K562 (cell line): ENCODE data around the gene HADH. TPM values are rescaled to one million over a fixed set of nuclear protein-coding genes. Genes with fewer than 3 reads are reported as not detected.

ENCODE experiments used
- ARID2 ChIP-seq: fragments of 450-650 bp; IDR thresholded peaks from 2 replicates; pipeline ENCODE4 v1.6.1; 2017; ENCODE audit warnings: antibody characterized with exemption, mild to moderate bottlenecking
- BHLHE40 ChIP-seq: IDR thresholded peaks from 2 replicates; pipeline ENCODE4 v1.6.1; 2011; ENCODE audit warnings: low read length, improper control_type of control experiment
- CBFA2T3 ChIP-seq: fragments of 450-650 bp; IDR thresholded peaks from 2 replicates; pipeline ENCODE4 v1.6.1; 2017
- CC2D1A ChIP-seq: fragments of 450-650 bp; IDR thresholded peaks from 2 replicates; pipeline ENCODE4 v1.6.1; 2017; ENCODE audit warnings: mild to moderate bottlenecking
- DPF2 ChIP-seq: fragments of 450-650 bp; IDR thresholded peaks from 2 replicates; pipeline ENCODE4 v1.6.1; 2016
- HMG20B ChIP-seq: fragments of 250-450 bp; sonication (Bioruptor Pico); IDR thresholded peaks from 2 replicates; pipeline ENCODE4 v1.5.0; 2021; ENCODE audit warnings: mild to moderate bottlenecking
- MLX ChIP-seq, 2 experiments: fragments of 450-650 bp in 1 of 2; sonication (generic) in 1 of 2; formaldehyde crosslinking; conservative IDR thresholded peaks; 2 replicates each; pipeline versions ENCODE4 v1.4.0 to v1.8.1; 2020 to 2022; ENCODE audit warnings: mild to moderate bottlenecking in 1 of 2, missing genetic modification reagents in 1 of 2
- PHB2 ChIP-seq: fragments of 450-650 bp; IDR thresholded peaks from 2 replicates; pipeline ENCODE4 v1.6.1; 2017; ENCODE audit warnings: low read depth
- POLR2AphosphoS5 ChIP-seq: IDR thresholded peaks from 2 replicates; pipeline ENCODE4 v1.6.1; 2011; ENCODE audit warnings: mild to moderate bottlenecking, low read depth, low read length, moderate library complexity; ENCODE audit not compliant: control insufficient read depth, insufficient read depth
- RAD21 ChIP-seq, 2 experiments: fragments of 250-450 bp in 1 of 2; fragments of 450-650 bp in 1 of 2; sonication (Bioruptor Pico) in 1 of 2; formaldehyde crosslinking in 1 of 2; IDR thresholded peaks in 1 of 2; conservative IDR thresholded peaks in 1 of 2; 2 replicates each; pipeline versions ENCODE4 v1.4.0 to v1.8.0; 2020 to 2022; ENCODE audit warnings: mild to moderate bottlenecking in 2 of 2, moderate library complexity in 1 of 2
- SMC3 ChIP-seq: conservative IDR thresholded peaks from 2 replicates; pipeline ENCODE4 v1.6.1; 2011; ENCODE audit warnings: low read depth, low read length, improper control_type of control experiment; ENCODE audit not compliant: insufficient read depth
- SRSF7 ChIP-seq: fragments of 200-400 bp; formaldehyde crosslinking; optimal IDR thresholded peaks from 2 replicates; pipeline ENCODE3; 2017; ENCODE audit warnings: mild to moderate bottlenecking, low read depth, low read length
- USF2 ChIP-seq: sonication (generic); formaldehyde crosslinking; IDR thresholded peaks from 2 replicates; pipeline ENCODE4 v1.5.0; 2020; ENCODE audit warnings: missing genetic modification reagents
- polyA plus RNA-seq, 8 experiments: library from polyadenylated mRNA; depleted of rRNA in 4 of 8; stranded (reverse) in 5 of 8; unstranded in 3 of 8; fragments of >200 nt; fragmentation: Nextera tagmentation in 2 of 8; fragmentation: Illumina TruSeq in 1 of 8; extraction: Ambion mirVana in 2 of 8; extraction: Trizol in 1 of 8; gene quantifications; 2 replicates each; pipeline versions ENCODE4 v1.2.1 to v1.2.3, GENCODE V29; 2011 to 2014; ENCODE audit warnings: inconsistent platforms in 1 of 8, missing spikeins in 1 of 8
- total RNA-seq, 7 experiments: library from RNA; depleted of rRNA in 6 of 7; stranded (reverse); fragments of >200 nt in 6 of 7; fragmentation: Illumina TruSeq in 2 of 7; extraction: Trizol in 2 of 7; gene quantifications; 2 replicates each; pipeline versions ENCODE4 v1.2.1 to v1.2.3, GENCODE V29; 2011 to 2021; ENCODE audit warnings: low replicate concordance in 1 of 7
- TF ChIP-seq, protein P1 (sequence below), 2 experiments: fragments of 450-650 bp; IDR thresholded peaks; 2 replicates each; pipeline ENCODE4 v1.6.1; 2016; ENCODE audit warnings: mild to moderate bottlenecking in 2 of 2, borderline replicate concordance in 1 of 2, low read depth in 1 of 2, moderate library complexity in 1 of 2
- TF ChIP-seq, protein P2 (sequence below): fragments of 450-650 bp; formaldehyde crosslinking; IDR thresholded peaks from 2 replicates; pipeline ENCODE4 v1.4.0; 2022; ENCODE audit warnings: missing genetic modification characterization

The HADH gene
- total and polyA plus RNA-seq, 9 of the 15 experiments (the other 6 are each of a cell fraction or from before 2014, with no cell fraction given), result 9.4 to 73.3 (median 32.8) TPM

DNA sequence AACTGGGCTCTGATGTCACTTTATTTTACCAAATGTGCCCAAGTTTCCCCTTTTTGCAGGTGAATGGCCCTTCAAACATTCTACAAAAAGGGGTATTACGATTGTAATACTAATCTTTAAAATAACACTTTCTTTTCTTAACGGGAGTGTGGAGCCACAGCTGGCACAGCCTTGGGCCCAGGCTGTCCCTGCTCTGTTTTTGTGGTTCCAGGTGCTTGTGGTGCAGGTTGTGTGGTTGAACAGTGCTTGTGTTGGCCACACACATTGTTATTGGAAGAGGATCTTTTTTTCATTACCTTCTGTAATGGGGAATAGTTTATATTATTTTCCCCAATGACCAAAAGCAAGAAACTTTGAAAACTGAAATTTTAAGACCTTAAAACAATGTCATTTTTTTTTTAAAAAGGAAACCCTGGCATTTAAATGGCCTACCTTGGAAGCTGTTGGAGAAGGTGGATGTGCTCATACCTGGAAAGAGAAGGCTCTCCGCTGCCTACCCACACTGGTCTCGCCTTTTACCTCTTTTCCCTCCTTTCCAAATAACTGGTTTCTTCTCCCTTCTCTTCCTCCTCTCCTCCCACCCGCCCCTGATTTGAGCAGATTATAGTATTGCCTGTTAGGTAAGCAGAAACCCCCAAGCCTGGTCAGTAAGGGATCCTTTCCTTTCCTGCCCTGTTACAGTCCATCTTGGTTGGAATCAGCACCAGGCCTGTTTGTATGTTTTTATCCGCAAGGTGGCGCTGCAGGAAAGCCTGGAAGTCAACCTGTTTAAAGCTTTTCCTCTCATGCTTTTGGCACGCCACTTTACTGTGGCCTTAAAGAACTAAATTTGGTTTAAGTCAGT lies 28.6 kb downstream of the HADH start (continued):
- TF ChIP-seq, protein P1, sequence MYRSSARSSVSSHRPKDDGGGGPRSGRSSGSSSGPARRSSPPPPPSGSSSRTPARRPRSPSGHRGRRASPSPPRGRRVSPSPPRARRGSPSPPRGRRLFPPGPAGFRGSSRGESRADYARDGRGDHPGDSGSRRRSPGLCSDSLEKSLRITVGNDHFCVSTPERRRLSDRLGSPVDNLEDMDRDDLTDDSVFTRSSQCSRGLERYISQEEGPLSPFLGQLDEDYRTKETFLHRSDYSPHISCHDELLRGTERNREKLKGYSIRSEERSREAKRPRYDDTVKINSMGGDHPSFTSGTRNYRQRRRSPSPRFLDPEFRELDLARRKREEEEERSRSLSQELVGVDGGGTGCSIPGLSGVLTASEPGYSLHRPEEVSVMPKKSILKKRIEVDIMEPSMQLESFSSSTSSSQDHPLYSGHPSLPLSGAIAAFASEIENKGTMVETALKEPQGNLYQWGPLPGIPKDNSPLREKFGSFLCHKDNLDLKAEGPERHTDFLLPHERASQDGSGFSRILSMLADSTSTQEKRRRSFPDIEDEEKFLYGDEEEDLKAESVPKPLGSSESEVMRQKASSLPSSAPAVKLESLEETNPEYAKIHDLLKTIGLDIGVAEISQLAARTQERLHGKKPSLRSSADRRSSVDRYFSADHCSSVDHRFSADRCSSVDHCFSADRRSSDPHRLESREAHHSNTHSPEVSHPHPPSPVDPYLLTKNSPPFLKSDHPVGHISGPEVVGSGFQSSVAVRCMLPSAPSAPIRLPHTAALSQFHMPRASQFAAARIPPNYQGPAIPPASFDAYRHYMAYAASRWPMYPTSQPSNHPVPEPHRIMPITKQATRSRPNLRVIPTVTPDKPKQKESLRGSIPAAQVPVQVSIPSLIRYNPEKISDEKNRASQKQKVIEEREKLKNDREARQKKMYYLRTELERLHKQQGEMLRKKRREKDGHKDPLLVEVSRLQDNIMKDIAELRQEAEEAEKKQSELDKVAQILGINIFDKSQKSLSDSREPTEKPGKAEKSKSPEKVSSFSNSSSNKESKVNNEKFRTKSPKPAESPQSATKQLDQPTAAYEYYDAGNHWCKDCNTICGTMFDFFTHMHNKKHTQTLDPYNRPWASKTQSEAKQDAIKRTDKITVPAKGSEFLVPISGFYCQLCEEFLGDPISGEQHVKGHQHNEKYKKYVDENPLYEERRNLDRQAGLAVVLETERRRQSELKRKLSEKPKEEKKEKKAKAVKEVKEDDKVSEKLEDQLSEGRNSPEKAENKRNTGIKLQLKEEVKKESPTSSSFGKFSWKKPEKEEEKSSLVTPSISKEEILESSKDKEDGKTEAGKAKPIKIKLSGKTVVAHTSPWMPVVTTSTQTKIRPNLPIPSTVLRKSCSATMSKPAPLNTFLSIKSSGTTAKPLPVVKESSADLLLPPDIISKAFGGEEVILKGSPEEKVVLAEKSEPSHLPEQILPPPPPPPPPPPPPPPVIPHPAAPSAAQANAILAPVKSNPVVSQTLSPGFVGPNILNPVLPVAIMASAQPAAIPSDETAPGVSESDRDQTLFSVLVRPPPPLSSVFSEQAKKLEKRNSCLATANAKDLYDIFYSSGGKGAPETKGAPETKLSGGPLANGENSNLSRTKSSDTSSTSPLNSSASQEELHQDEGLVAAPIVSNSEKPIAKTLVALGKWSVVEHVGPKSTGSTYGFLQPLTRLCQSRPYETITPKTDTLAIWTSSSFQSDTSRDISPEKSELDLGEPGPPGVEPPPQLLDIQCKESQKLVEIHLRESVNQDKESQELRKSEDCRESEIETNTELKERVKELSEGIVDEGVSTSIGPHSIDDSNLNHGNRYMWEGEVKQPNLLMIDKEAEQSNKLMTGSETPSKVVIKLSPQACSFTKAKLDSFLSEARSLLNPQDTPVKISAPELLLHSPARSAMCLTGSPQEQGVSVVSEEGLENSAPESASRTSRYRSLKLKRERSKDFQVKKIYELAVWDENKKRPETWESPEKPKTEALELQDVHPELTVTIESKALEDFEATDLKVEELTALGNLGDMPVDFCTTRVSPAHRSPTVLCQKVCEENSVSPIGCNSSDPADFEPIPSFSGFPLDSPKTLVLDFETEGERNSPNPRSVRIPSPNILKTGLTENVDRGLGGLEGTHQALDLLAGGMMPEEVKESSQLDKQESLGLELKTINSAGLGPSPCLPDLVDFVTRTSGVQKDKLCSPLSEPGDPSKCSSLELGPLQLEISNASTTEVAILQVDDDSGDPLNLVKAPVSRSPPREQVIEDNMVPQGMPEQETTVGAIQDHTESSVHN (IDR thresholded peaks at IDR 0.05; ENCODE audit: borderline replicate concordance in 1 of 2, low read depth in 1 of 2), result no peak
- TF ChIP-seq SRSF7 (no peak), ARID2 (peak; percentile 23; the same call in 1 of the 2 replicates), CC2D1A (peak; percentile 40; the same call in 1 of the 2 replicates), HMG20B (CRISPR knock-in tag) (no peak), DPF2 (no peak), USF2 (CRISPR knock-in tag) (no peak), MLX (CRISPR knock-in tag; conservative IDR thresholded peaks at IDR 0.05) (no peak), CBFA2T3 (no peak), SMC3 (peak; percentile 80), POLR2AphosphoS5 (no peak), PHB2 (no peak), BHLHE40 (peak; percentile 35; the same call in 1 of the 2 replicates), RAD21 (CRISPR knock-in tag; conservative IDR thresholded peaks at IDR 0.05 in 1 of 2, IDR thresholded peaks at IDR 0.05 in 1 of 2) (peak; percentile 72 to 82)
- TF ChIP-seq, protein P2, sequence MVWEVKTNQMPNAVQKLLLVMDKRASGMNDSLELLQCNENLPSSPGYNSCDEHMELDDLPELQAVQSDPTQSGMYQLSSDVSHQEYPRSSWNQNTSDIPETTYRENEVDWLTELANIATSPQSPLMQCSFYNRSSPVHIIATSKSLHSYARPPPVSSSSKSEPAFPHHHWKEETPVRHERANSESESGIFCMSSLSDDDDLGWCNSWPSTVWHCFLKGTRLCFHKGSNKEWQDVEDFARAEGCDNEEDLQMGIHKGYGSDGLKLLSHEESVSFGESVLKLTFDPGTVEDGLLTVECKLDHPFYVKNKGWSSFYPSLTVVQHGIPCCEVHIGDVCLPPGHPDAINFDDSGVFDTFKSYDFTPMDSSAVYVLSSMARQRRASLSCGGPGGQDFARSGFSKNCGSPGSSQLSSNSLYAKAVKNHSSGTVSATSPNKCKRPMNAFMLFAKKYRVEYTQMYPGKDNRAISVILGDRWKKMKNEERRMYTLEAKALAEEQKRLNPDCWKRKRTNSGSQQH (CRISPR knock-in tag), result no peak
